HepG2 (cell line): ENCODE results near the gene WDR31. TPM values are rescaled to one million over a fixed set of nuclear protein-coding genes. Genes with fewer than 3 reads are reported as not detected.

ENCODE experiments used
- CREM ChIP-seq, 2 experiments: sonication (generic) in 1 of 2; formaldehyde crosslinking in 1 of 2; IDR thresholded peaks; 2 replicates each; pipeline versions ENCODE4 v1.4.0 to v1.6.1; 2016 to 2020; ENCODE audit warnings: antibody characterized with exemption in 1 of 2, mild to moderate bottlenecking in 1 of 2, missing genetic modification reagents in 1 of 2
- ETS1 ChIP-seq: sonication (generic); formaldehyde crosslinking; IDR thresholded peaks from 2 replicates; pipeline ENCODE4 v1.4.0; 2020; ENCODE audit warnings: missing genetic modification reagents
- KLF9 ChIP-seq: IDR thresholded peaks from 2 replicates; pipeline ENCODE4 v1.6.1; 2016; ENCODE audit warnings: low read depth
- LBX2 ChIP-seq: sonication (generic); formaldehyde crosslinking; IDR thresholded peaks from 2 replicates; pipeline ENCODE4 v1.5.0; 2020; ENCODE audit warnings: missing genetic modification reagents, mild to moderate bottlenecking, borderline replicate concordance
- REXO4 ChIP-seq: sonication (generic); formaldehyde crosslinking; IDR thresholded peaks from 2 replicates; pipeline ENCODE4 v1.8.0; 2022; ENCODE audit warnings: missing genetic modification reagents, mild to moderate bottlenecking, borderline replicate concordance
- ZNF205 ChIP-seq: IDR thresholded peaks from 2 replicates; pipeline ENCODE4 v1.6.1; 2018; ENCODE audit warnings: missing biosample characterization, missing genetic modification reagents
- ZNF292 ChIP-seq: sonication (generic); formaldehyde crosslinking; IDR thresholded peaks from 2 replicates; pipeline ENCODE4 v1.8.1; 2022; ENCODE audit warnings: mild to moderate bottlenecking, low read depth, missing genetic modification reagents, borderline replicate concordance
- ZNF317 ChIP-seq: sonication (generic); formaldehyde crosslinking; IDR thresholded peaks from 2 replicates; pipeline ENCODE4 v1.5.0; 2020; ENCODE audit warnings: mild to moderate bottlenecking, missing genetic modification reagents
- ZNF331 ChIP-seq: sonication (generic); formaldehyde crosslinking; IDR thresholded peaks from 2 replicates; pipeline ENCODE4 v1.4.0; 2020; ENCODE audit warnings: missing genetic modification reagents
- ZNF33B ChIP-seq: sonication (generic); formaldehyde crosslinking; IDR thresholded peaks from 2 replicates; pipeline ENCODE4 v1.5.1; 2020; ENCODE audit warnings: mild to moderate bottlenecking, missing genetic modification reagents
- ZNF446 ChIP-seq: sonication (generic); formaldehyde crosslinking; IDR thresholded peaks from 2 replicates; pipeline ENCODE4 v1.5.0; 2020; ENCODE audit warnings: mild to moderate bottlenecking, missing genetic modification reagents
- ZNF577 ChIP-seq: sonication (generic); formaldehyde crosslinking; IDR thresholded peaks from 2 replicates; pipeline ENCODE4 v1.4.0; 2020; ENCODE audit warnings: mild to moderate bottlenecking, low read depth, missing genetic modification reagents, borderline replicate concordance
- ZNF609 ChIP-seq: sonication (generic); formaldehyde crosslinking; IDR thresholded peaks from 2 replicates; pipeline ENCODE4 v1.4.0; 2020; ENCODE audit warnings: mild to moderate bottlenecking, missing genetic modification reagents, borderline replicate concordance
- ZNF775 ChIP-seq: sonication (generic); formaldehyde crosslinking; IDR thresholded peaks from 2 replicates; pipeline ENCODE4 v1.4.0; 2020; ENCODE audit warnings: missing genetic modification reagents, mild to moderate bottlenecking, moderate library complexity, borderline replicate concordance
- ZNF780A ChIP-seq: sonication (generic); formaldehyde crosslinking; IDR thresholded peaks from 2 replicates; pipeline ENCODE4 v1.8.0; 2022; ENCODE audit warnings: mild to moderate bottlenecking, missing genetic modification reagents, moderate library complexity
- ZXDC ChIP-seq: sonication (generic); formaldehyde crosslinking; IDR thresholded peaks from 2 replicates; pipeline ENCODE4 v1.5.0; 2020; ENCODE audit warnings: mild to moderate bottlenecking, missing genetic modification reagents
- polyA plus RNA-seq, 8 experiments: library from polyadenylated mRNA; depleted of rRNA in 3 of 8; stranded (reverse) in 7 of 8; unstranded in 1 of 8; fragments of >200 nt; fragmentation: Illumina TruSeq in 4 of 8; extraction: Trizol in 4 of 8; gene quantifications; 2 replicates each; pipeline versions ENCODE4 v1.2.1 to v1.2.3, GENCODE V29; 2011 to 2016; ENCODE audit warnings: low read depth in 4 of 8, missing spikeins in 1 of 8, mixed read lengths in 1 of 8; ENCODE audit not compliant: insufficient read depth in 1 of 8
- total RNA-seq, 5 experiments: library from RNA; depleted of rRNA; stranded (reverse); fragments of >200 nt; fragmentation: Illumina TruSeq; extraction: Trizol; gene quantifications; 2 replicates each; pipeline ENCODE4 v1.2.3, GENCODE V29; 2016; ENCODE audit warnings: low read depth in 1 of 5

Gene WDR31
- total and polyA plus RNA-seq, 2 of the 13 experiments (the other 11 are each of a cell fraction or from before 2014, with no cell fraction given) = 0.33 to 1.7 TPM

GRCh38 chr9:113340011-113340699, at the start of gene WDR31 (continued):
- TF ChIP-seq ZNF609 (CRISPR knock-in tag) = peak; percentile 65
- no peak for TF ChIP-seq ZNF577 (CRISPR knock-in tag)
- TF ChIP-seq LBX2 (CRISPR knock-in tag) = peak; percentile 83; the same call in 1 of the 2 replicates
- peak; percentile 48; the same call in 1 of the 2 replicates for TF ChIP-seq ZNF292 (CRISPR knock-in tag)
- no peak for TF ChIP-seq ZNF780A (CRISPR knock-in tag)
- TF ChIP-seq ZNF446 = no peak
- no peak for TF ChIP-seq ZNF775
- peak; percentile 47 for TF ChIP-seq CREM (IDR thresholded peaks at IDR 0.05)
- TF ChIP-seq CREM (CRISPR knock-in tag; IDR thresholded peaks at IDR 0.05) = no peak
- TF ChIP-seq KLF9 (CRISPR knock-in tag) = no peak
- TF ChIP-seq ZNF317 (CRISPR knock-in tag) = 0 out of 2 replicates have a peak, but pooled peaks have one; percentile 48
- TF ChIP-seq REXO4 (CRISPR knock-in tag) = 0 out of 2 replicates have a peak, but pooled peaks have one; percentile 62
- no peak for TF ChIP-seq ZXDC (CRISPR knock-in tag)
- peak; percentile 92 for TF ChIP-seq ZNF331
- peak; percentile 88 for TF ChIP-seq ZNF205 (CRISPR knock-in tag)
- no peak; the same call in 1 of the 2 replicates for TF ChIP-seq ETS1
- TF ChIP-seq ZNF33B (CRISPR knock-in tag) = no peak
